ENCODE data around the gene SUSD1.

Gene SUSD1

DNA sequence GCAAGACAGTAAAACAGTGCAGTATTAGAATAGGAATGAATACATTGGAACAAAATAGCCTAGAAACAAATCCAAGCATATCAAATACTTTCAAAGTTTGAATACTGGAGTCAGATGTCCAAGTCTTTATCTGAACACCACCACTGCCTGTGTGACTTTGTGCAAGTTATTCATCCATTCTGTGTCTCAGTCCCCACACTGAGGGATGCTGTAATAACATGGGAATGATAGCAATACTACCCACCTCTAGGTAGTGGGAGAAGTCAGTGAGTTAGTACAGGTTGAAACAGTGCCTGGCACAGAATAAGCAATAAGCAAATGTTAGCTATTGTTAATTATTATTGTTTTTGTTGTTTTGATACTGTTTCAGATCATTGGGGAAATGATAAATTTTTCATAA is 130.9 kb downstream of the SUSD1 start:
- no peak for TF ChIP-seq CTCF (IDR thresholded peaks at IDR 0.05; ENCODE audit: borderline replicate concordance, insufficient read depth, low read depth, low read length)
- H3K4me3 ChIP-seq (ENCODE audit: low read depth, low read length) = no peak overlapping the region

DNA sequence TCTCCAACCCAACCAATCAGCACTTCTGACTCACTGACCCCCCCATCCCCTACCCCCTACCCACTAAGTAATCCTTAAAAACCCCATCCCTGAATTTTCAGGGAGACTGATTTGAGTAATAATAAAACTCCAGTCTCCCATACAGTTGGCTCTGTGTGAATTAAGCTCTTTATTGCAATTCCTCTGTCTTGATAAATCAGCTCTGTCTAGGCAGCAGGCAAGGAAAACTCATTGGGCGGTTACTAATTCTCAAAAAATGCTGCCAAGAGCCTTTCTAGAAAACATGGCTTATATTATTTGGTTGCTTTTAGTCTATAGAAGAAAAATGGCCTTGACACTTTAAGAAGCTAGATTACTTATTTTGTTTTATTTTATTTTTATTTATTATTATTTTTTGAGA is 131.7 kb downstream of the SUSD1 start:
- no peak overlapping the region for H3K4me3 ChIP-seq (ENCODE audit: low read depth, low read length)
- TF ChIP-seq CTCF (IDR thresholded peaks at IDR 0.05; ENCODE audit: borderline replicate concordance, insufficient read depth, low read depth, low read length) = no peak

- no peak overlapping the region for H3K4me3 ChIP-seq (ENCODE audit: low read depth, low read length)
- no peak for TF ChIP-seq CTCF (IDR thresholded peaks at IDR 0.05; ENCODE audit: borderline replicate concordance, insufficient read depth, low read depth, low read length)
Observed at GRCh38 chr9:112042769-112043168, 132.3 kb downstream of the SUSD1 start.

DNA sequence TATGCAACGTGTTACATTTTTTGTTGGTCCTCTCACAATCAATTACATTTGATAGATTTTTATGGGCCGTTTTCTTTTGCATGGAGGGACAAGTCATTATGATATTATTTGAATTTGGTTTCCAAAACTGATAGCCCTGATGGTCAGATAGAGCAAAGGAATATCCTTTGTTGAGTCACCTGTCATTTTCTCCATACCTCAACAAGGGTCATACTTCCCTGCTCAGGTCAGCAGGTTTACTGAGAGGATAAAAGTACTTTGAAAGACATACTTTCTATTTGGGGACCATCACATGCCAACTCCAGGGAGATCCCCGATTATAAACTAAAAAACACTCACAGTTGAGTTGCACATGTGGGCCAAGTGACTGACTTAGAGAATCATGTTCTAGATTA is 132.9 kb downstream of the SUSD1 start:
- H3K4me3 ChIP-seq (ENCODE audit: low read depth, low read length) = no peak overlapping the region
- TF ChIP-seq CTCF (IDR thresholded peaks at IDR 0.05; ENCODE audit: borderline replicate concordance, insufficient read depth, low read depth, low read length) = no peak

DNA sequence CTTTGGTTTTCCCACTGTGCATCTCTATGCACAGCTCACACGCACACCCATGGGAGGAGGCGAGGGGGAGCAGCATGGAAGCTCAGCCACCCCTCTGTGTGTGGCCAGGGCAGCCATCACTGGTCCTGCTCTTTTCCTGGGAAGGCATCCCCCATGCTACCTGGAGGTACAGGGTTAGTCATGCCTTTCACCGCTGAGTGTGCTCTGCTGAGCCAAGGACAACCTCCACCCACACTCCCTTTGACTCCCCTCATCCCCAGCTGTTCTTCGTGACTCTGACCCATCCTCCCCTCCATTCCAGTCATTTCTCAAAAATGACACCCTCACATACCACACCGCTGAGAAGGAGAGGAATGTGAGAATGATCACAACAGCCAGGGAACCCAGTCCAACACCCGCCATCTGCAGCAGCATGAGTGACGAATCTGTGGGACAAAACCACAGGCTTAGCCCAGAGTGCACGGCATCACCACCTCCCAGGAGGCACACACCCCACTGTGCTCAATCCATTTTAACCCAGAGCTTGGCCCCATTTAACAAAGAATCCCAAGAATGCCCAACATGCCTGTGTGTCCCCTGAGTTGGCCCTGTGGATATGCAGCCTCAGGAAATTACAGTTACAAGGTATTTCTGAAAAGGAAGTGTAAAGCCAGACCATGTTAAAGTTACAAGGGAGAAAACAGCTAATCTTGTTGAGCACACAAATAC is 133.4 kb downstream of the SUSD1 start:
- TF ChIP-seq CTCF (IDR thresholded peaks at IDR 0.05; ENCODE audit: borderline replicate concordance, insufficient read depth, low read depth, low read length) = no peak
- H3K4me3 ChIP-seq (ENCODE audit: low read depth, low read length) = no peak overlapping the region

- no peak overlapping the region for H3K4me3 ChIP-seq (ENCODE audit: low read depth, low read length)
- no peak for TF ChIP-seq CTCF (IDR thresholded peaks at IDR 0.05; ENCODE audit: borderline replicate concordance, insufficient read depth, low read depth, low read length)
Observed at GRCh38 chr9:112041199-112041535, 133.9 kb downstream of the SUSD1 start.

- no peak for TF ChIP-seq CTCF (IDR thresholded peaks at IDR 0.05; ENCODE audit: borderline replicate concordance, insufficient read depth, low read depth, low read length)
- H3K4me3 ChIP-seq (ENCODE audit: low read depth, low read length) = no peak overlapping the region
Observed at GRCh38 chr9:112038017-112038408, 137.1 kb downstream of the SUSD1 start.
